ENCODE data around the gene ABCG8. TPM values are rescaled to one million over a fixed set of nuclear protein-coding genes. Genes with fewer than 3 reads are reported as not detected.

The ABCG8 gene
- total RNA-seq, 6 experiments from 2014 or later, result 30.1 to 116 (median 49.0) TPM

DNA sequence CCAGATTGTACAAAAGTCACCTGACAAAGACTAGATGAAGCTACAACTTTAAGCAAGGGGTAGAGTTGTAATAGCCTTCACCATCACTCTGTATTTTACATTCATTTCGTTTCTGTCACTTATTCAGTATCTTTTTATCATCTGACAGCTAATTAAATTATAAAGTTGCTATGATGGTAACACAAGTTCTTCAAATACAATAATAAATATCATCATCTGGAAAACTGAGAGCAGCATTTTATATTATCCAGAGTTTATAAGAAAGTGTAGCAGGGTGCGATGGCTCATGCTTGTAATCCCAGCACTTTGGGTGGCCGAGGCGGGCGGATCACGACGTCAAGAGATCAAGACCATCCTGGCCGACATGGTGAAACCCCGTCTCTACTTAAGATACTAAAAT lies 43.8 kb upstream of the ABCG8 start:
- Histone ChIP-seq H3K9me3 (no peaks in the 10 kb centered on the region), H3K4me3 (no peak overlapping the region), H3K27ac (no peak overlapping the region), H3K36me3 (no peaks in the 10 kb centered on the region), H3K4me1 (no peaks in the 10 kb centered on the region), H3K27me3 (no peaks in the 10 kb centered on the region)
- intact Hi-C loops (cut with DNase I), result no loop called here
- WGBS (ENCODE audit: insufficient coverage, low coverage, low lambda C conversion rate, missing lambda C conversion rate), result 95% methylated on average over 9 of the region's 9 CpGs
- TF ChIP-seq POLR2A (IDR thresholded peaks at IDR 0.05), result no peak
- TF ChIP-seq, protein P1, sequence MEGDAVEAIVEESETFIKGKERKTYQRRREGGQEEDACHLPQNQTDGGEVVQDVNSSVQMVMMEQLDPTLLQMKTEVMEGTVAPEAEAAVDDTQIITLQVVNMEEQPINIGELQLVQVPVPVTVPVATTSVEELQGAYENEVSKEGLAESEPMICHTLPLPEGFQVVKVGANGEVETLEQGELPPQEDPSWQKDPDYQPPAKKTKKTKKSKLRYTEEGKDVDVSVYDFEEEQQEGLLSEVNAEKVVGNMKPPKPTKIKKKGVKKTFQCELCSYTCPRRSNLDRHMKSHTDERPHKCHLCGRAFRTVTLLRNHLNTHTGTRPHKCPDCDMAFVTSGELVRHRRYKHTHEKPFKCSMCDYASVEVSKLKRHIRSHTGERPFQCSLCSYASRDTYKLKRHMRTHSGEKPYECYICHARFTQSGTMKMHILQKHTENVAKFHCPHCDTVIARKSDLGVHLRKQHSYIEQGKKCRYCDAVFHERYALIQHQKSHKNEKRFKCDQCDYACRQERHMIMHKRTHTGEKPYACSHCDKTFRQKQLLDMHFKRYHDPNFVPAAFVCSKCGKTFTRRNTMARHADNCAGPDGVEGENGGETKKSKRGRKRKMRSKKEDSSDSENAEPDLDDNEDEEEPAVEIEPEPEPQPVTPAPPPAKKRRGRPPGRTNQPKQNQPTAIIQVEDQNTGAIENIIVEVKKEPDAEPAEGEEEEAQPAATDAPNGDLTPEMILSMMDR (IDR thresholded peaks at IDR 0.05), result no peak
- DNase-seq, result no peak
- no peak for ATAC-seq

- DNase-seq (no peak), ATAC-seq (no peak)
- no peak overlapping the region for H3K27ac ChIP-seq
- TF ChIP-seq POLR2A (IDR thresholded peaks at IDR 0.05), result no peak
- TF ChIP-seq, protein P1 (IDR thresholded peaks at IDR 0.05), result no peak
- WGBS (ENCODE audit: insufficient coverage, low coverage, low lambda C conversion rate, missing lambda C conversion rate), result 71% methylated on average over 1 of the region's 1 CpG
- H3K9me3 ChIP-seq, result no peaks in the 10 kb centered on the region
- no peaks in the 10 kb centered on the region for H3K36me3 ChIP-seq
- H3K4me3 ChIP-seq, result no peak overlapping the region
- intact Hi-C loops (cut with DNase I), result no loop called here
- no peaks in the 10 kb centered on the region for H3K4me1 ChIP-seq
- H3K27me3 ChIP-seq, result no peaks in the 10 kb centered on the region
These were observed 42.6 kb upstream of the ABCG8 start for GRCh38 chr2:43796206-43796605.

DNA sequence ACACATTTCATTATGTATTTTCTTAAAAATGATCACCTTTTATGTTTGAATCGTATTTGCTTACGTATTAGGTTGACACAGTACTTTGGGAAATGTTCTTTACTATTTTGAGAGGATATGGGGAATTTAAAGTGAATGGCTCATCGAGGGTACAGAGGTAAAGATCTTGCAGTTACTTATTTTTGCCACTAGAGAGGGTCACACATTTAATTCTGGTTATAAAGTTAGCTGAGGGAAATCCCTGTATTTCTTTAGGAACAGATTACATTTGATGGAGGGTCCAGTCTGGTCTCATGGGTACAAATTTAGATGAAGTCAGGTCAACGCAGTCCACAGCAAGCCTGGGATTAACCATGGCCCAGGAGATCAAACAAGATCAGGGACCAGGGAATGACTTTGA lies 40.5 kb upstream of the ABCG8 start:
- TF ChIP-seq, protein P1 (IDR thresholded peaks at IDR 0.05), result peak; percentile 30 to 52 (median 44)
- no peak for TF ChIP-seq POLR2A (IDR thresholded peaks at IDR 0.05)
- no peaks in the 10 kb centered on the region for H3K27me3 ChIP-seq
- DNase-seq (no peak), ATAC-seq (peak; percentile 66 to 74 (median 70))
- H3K9me3 ChIP-seq, result no peaks in the 10 kb centered on the region
- 29% methylated on average over 4 of the region's 4 CpGs for WGBS (ENCODE audit: insufficient coverage, low coverage, low lambda C conversion rate, missing lambda C conversion rate)
- peaks cover 0 to 11% (median 4%) of the 10 kb centered on the region in 4 donors for H3K4me1 ChIP-seq
- intact Hi-C loops (cut with DNase I), result no loop called here
- no peak overlapping the region for H3K27ac ChIP-seq
- H3K4me3 ChIP-seq, result no peak overlapping the region
- no peaks in the 10 kb centered on the region for H3K36me3 ChIP-seq

GRCh38 chr2:43800894-43801293 lies 37.9 kb upstream of the ABCG8 start:
- Histone ChIP-seq H3K27ac (no peak overlapping the region), H3K36me3 (no peaks in the 10 kb centered on the region), H3K9me3 (no peaks in the 10 kb centered on the region), H3K4me1 (peaks cover 0 to 18% (median 5%) of the 10 kb centered on the region in 4 donors), H3K4me3 (no peak overlapping the region), H3K27me3 (no peaks in the 10 kb centered on the region)
- intact Hi-C loops (cut with DNase I), result no loop called here
- no peak for TF ChIP-seq POLR2A (IDR thresholded peaks at IDR 0.05)
- TF ChIP-seq, protein P1 (IDR thresholded peaks at IDR 0.05), result no peak
- no peak for ATAC-seq
- DNase-seq, result no peak

GRCh38 chr2:43802135-43802534 lies 36.6 kb upstream of the ABCG8 start:
- H3K36me3 ChIP-seq, result no peaks in the 10 kb centered on the region
- H3K9me3 ChIP-seq, result no peaks in the 10 kb centered on the region
- peaks cover 0 to 30% (median 8%) of the 10 kb centered on the region in 4 donors for H3K4me1 ChIP-seq
- H3K4me3 ChIP-seq, result no peak overlapping the region
- H3K27ac ChIP-seq, result no peak overlapping the region
- no peak for TF ChIP-seq POLR2A (IDR thresholded peaks at IDR 0.05)
- TF ChIP-seq, protein P1 (IDR thresholded peaks at IDR 0.05), result peak in 3 of 4 donors; percentile 40 to 58 (median 54)
- peak; percentile 49 to 72 (median 57) for ATAC-seq
- DNase-seq, result no peak
- WGBS (ENCODE audit: insufficient coverage, low coverage, low lambda C conversion rate, missing lambda C conversion rate), result 34% methylated on average over 2 of the region's 2 CpGs
- H3K27me3 ChIP-seq, result no peaks in the 10 kb centered on the region
- intact Hi-C loops (cut with DNase I), result no loop called here
